ENCODE results near the gene POC1A.

POC1A gene

DNA sequence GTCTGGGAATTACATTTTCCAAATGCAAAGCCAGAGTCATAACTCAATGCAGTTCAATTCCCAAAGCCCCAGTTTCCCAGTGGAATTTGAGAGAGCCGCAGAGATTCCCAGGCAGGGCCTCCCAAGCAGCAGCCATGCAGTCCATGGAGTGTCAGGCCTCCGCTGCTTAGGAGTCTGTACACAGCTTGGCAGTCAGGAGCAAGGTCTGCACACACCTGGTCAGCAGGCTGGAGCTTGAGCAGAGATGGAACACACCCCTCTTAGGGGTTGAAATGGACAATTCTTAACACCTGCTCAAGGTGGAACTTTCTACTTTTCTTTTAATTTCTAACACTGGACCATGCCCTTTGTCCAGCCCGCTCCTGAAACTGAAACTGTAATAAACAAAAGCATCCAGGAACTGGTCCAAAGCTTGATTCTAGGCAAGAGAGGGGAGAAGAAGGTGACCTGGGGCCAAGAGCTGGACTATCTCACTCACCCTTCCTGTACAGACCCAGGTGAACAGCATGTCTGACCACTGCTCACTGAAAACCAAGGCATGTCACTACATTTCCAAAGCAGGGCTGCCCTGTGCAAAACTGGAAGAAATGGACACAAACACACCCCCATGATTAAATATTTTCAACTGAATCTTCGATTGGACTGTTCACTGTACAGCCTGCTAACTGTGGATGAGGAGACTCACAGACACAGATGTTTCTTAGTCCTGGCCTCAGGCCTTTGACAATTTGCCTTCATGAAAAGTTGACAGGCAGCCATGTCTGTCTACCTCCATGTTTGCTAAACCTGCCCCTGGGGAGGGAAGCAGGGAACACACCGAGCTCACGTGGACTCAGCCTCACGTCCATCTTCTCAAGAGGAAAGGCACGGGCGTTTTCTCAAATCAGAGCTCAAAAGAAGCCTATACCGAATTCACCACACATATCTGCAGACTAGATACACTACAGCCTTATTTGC lies 49.3 kb downstream of the POC1A start:
- no peak for DNase-seq (ENCODE audit: low read depth)

- DNase-seq (ENCODE audit: low read depth) = no peak
Measured at GRCh38 chr3:52102934-52103333, 51.3 kb downstream of the POC1A start.

GRCh38 chr3:52099001-52099401 lies 55.2 kb downstream of the POC1A start:
- no peak for DNase-seq (ENCODE audit: low read depth)

- DNase-seq (ENCODE audit: low read depth) = no peak
Measured at GRCh38 chr3:52097851-52098507, 56.2 kb downstream of the POC1A start.

DNA sequence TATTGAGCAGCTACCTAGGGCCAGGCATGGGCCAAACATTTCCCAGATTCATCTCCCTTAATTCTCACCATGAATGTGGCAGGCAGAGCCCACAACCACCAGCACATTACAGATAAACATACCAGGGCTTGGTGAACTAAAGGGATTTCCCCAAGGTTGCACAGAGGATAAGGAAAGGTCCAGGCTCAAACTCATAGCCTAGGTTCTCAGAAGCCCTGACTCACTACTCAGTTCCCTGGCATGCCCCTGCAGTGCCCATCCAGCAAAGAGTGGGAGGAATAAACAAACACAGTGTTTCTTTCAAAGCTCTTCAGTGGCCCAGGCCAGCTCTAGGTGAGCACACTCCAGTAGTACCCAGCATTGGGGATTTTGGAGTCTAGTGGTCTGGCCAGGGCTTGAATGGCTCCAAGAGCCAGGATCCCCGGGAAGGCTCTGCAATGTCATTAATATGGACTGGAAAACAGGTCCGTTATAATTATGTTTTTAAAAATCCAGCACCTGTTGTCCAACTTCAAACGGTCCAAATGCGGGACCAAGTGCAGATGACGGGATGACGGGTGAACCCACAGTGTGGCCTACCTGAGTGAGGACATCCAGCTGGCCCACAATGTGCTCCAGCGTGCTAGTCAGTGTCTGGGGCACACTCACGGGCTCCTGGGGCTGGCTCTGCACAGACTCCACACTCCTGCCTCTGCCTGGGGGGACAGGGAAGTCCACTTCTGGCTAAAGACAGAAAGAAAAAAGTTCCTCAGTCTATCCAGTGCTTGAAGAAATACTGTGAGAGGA lies 58.0 kb downstream of the POC1A start:
- no peak for DNase-seq (ENCODE audit: low read depth)

DNA sequence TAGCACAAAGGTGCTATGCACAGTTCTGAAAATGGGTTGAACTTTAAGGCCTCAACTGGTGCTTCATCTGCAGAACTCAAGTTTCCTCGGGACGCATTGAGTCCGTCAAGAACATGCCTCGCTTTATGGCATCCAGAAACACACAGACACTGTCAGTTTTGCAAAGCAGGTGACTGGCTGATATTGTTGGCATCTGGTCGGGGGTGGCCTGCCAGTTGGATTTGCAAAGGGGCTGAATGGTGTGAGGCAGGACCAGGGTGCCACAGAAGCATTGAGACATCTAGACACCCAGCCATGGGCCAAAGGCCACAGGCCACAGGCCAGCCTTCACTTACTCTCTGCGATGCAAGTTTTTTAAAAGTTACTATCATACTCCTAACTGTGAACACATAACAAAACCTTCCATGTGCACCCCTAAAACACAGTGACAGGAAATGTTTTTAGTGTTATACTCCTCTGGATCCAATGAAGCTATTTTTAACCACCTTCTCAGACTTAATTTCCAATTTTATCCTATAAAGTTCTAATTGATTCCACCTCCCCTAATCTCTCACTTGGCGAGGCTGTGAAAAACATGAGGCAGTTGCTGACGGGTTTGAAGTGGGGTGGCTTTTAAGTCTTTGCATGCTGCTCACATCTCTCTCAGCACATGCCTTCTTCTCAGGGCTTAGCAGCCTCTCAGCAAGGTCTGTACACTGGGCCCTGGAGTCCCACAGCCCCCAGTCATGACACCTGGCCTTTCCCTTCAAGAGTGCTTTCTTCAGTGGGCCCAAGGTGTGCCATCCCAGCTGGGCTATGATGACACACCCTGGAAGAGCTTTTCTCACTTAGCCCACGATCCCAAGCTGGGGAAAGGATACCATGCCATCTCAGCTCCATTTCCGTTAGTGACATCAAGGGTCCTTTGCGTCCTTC lies 59.4 kb downstream of the POC1A start:
- no peak for DNase-seq (ENCODE audit: low read depth)

- no peak for DNase-seq (ENCODE audit: low read depth)
Measured at GRCh38 chr3:52093756-52094545, 60.3 kb downstream of the POC1A start.

- no peak for DNase-seq (ENCODE audit: low read depth)
Measured at GRCh38 chr3:52092891-52093290, 61.3 kb downstream of the POC1A start.

GRCh38 chr3:52092271-52092660 lies 62.0 kb downstream of the POC1A start:
- DNase-seq (ENCODE audit: low read depth) = no peak

GRCh38 chr3:52091586-52092270 lies 62.5 kb downstream of the POC1A start:
- DNase-seq (ENCODE audit: low read depth) = no peak

- DNase-seq (ENCODE audit: low read depth) = no peak
Measured at GRCh38 chr3:52090933-52091468, 63.2 kb downstream of the POC1A start.

- peak; percentile 80 for DNase-seq (ENCODE audit: low read depth)
Measured at GRCh38 chr3:52090131-52090932, 63.9 kb downstream of the POC1A start.

DNA sequence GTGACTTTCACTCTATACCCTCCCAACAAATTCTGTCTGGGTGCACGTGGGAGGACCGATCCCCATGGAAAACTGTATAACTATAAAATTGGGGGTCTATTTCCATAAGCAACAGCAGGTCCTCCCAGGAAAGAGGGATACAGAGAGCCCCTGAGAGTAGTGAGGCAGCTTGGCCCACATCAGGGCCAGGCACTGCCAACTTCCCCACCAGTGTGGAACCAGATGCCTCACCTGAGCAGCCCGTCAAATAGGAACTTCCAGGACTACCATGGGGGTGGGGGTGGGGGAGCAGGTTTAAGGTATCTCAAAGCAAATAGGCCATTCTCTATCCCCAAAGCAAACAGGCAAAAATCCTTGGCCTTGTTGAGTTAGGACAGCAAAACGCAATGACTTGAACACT lies 64.5 kb downstream of the POC1A start:
- DNase-seq (ENCODE audit: low read depth) = no peak

GRCh38 chr3:52088445-52089367 lies 65.5 kb downstream of the POC1A start:
- DNase-seq (ENCODE audit: low read depth) = no peak

DNA sequence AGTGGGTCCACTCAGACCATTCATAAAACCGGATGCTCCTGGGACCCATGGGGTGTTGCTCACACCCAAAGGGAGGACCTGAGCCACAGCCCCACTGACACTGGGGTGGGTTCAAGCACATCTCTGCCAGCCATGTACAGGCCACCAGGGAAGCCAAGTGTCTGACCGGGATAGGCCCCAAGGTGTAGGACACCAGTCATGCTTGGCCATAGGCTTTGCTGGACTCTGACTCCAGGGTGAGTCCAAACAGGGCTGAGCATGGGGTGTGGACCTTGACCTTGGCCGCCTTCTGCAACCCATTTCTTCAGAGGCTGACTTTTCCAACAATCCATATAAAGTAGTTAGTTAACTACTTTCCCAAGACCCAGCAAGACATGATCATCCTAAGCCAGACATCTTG lies 66.5 kb downstream of the POC1A start:
- DNase-seq (ENCODE audit: low read depth) = no peak

- DNase-seq (ENCODE audit: low read depth) = no peak
Measured at GRCh38 chr3:52086976-52087663, 67.1 kb downstream of the POC1A start.

DNA sequence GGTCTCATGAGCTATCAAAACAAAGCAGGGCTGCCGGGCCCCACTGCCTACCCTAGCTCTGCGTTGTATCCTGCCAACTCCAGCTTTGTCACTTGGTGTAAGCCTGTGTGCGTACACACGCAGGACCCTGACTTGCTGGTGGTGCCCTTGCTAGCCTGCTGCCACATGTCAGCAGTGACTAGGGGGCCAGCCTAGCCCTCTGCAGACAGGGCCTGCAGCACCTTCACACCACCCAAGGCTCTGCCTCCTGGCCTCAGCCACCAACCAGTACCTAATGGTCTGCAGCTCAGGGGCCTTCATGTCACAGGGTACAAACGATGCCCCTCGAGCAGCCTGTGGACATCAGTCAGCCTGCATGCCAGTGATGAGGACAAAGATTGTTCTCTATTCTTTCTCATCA lies 67.8 kb downstream of the POC1A start:
- DNase-seq (ENCODE audit: low read depth) = no peak

All from GM04504 (cell line).